ENCODE results near the gene MPDZ.
A peak's percentile ranks its signal among the peaks of the same experiment; 100 is the strongest.

Gene MPDZ

DNA sequence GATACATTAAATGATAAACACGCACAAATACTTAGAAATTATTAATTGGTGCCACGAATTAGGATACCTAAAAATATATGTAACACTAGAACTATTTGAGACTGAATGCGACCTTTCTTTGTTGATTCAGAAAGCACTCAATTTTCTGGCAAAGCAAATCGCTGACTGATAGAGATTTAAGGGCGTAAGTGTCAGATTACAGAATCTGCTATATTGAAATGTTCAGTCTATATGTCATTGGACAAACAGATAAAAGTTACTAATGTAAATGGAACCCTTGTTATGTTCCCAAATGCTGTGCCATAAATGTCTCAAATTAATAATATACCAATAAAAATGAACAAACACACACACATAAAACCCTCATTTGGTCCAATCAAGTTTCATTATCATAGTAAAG, 137.9 kb downstream of the MPDZ start:
- Histone ChIP-seq H3K36me3 (replicated peaks) (peaks cover 5% of the 10 kb centered on the region), H3K27me3 (replicated peaks) (no peaks in the 10 kb centered on the region), H3K27ac (peak overlapping the region; percentile 38), H3K4me3 (ENCODE audit: low read depth, low read length) (no peak overlapping the region)
- in situ Hi-C loops (cut with HindIII; ENCODE audit: low pct_ligation_motif_present, low sequenced_read_pairs), result no loop called here
- TF ChIP-seq, protein P1, sequence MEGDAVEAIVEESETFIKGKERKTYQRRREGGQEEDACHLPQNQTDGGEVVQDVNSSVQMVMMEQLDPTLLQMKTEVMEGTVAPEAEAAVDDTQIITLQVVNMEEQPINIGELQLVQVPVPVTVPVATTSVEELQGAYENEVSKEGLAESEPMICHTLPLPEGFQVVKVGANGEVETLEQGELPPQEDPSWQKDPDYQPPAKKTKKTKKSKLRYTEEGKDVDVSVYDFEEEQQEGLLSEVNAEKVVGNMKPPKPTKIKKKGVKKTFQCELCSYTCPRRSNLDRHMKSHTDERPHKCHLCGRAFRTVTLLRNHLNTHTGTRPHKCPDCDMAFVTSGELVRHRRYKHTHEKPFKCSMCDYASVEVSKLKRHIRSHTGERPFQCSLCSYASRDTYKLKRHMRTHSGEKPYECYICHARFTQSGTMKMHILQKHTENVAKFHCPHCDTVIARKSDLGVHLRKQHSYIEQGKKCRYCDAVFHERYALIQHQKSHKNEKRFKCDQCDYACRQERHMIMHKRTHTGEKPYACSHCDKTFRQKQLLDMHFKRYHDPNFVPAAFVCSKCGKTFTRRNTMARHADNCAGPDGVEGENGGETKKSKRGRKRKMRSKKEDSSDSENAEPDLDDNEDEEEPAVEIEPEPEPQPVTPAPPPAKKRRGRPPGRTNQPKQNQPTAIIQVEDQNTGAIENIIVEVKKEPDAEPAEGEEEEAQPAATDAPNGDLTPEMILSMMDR (IDR thresholded peaks at IDR 0.05; ENCODE audit: low read depth, low read length, missing control alignments), result no peak
- DNase-seq, result no peak

DNA sequence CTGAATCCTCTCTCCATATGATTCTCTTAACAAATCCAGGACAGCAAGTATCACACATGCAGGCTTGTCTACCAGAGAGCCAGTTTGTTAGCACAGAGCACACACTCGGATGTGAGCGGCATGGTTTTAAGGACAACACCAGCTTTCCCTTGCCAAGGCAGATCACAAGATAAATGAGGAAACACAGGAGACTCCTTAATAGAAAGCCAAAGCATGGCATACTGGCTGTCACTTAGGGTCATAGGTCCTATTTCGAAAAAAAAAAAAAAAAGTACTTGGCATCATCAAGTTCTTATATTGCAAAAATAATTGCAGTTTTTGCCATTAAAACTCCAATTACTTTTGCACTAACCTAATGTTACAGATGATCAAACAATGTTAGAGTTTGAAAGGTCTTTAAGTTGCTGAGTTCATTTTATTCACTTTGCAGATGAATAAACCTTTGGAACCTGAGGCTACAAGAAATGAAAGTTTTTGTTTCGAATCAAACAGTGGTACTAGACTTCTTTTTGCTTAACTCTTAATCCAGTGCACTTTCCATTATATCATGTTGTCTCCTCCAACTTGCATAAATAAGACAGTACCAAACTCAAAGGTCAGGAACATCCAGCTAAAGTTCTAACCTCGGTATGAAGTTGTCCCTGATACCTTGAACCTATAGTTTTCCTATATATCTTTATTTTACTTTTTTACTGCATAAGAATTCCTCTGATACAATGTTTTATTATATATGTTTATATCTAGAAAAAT, 138.5 kb downstream of the MPDZ start:
- no peak for DNase-seq
- Histone ChIP-seq H3K27me3 (replicated peaks) (no peaks in the 10 kb centered on the region), H3K4me3 (ENCODE audit: low read depth, low read length) (no peak overlapping the region), H3K36me3 (replicated peaks) (peaks cover 5% of the 10 kb centered on the region), H3K27ac (peak overlapping the region; percentile 38)
- TF ChIP-seq, protein P1 (IDR thresholded peaks at IDR 0.05; ENCODE audit: low read depth, low read length, missing control alignments), result no peak
- in situ Hi-C loops (cut with HindIII; ENCODE audit: low pct_ligation_motif_present, low sequenced_read_pairs), result no loop called here

- TF ChIP-seq, protein P1 (IDR thresholded peaks at IDR 0.05; ENCODE audit: low read depth, low read length, missing control alignments), result no peak
- Histone ChIP-seq H3K27ac (peak overlapping the region; percentile 91), H3K36me3 (replicated peaks) (peaks cover 15% of the 10 kb centered on the region), H3K27me3 (replicated peaks) (no peaks in the 10 kb centered on the region), H3K4me3 (ENCODE audit: low read depth, low read length) (peak overlapping the region; percentile 31)
- peak; percentile 92 for DNase-seq
- in situ Hi-C loops (cut with HindIII; ENCODE audit: low pct_ligation_motif_present, low sequenced_read_pairs), result no loop called here
Measured at GRCh38 chr9:13139641-13140171, 139.8 kb downstream of the MPDZ start.

GRCh38 chr9:13137426-13137825, 142.1 kb downstream of the MPDZ start:
- no peak overlapping the region for H3K27ac ChIP-seq
- DNase-seq, result no peak
- H3K4me3 ChIP-seq (ENCODE audit: low read depth, low read length), result no peak overlapping the region
- in situ Hi-C loops (cut with HindIII; ENCODE audit: low pct_ligation_motif_present, low sequenced_read_pairs), result no loop called here
- TF ChIP-seq, protein P1 (IDR thresholded peaks at IDR 0.05; ENCODE audit: low read depth, low read length, missing control alignments), result no peak
- H3K36me3 ChIP-seq (replicated peaks), result peaks cover 24% of the 10 kb centered on the region
- no peaks in the 10 kb centered on the region for H3K27me3 ChIP-seq (replicated peaks)

DNA sequence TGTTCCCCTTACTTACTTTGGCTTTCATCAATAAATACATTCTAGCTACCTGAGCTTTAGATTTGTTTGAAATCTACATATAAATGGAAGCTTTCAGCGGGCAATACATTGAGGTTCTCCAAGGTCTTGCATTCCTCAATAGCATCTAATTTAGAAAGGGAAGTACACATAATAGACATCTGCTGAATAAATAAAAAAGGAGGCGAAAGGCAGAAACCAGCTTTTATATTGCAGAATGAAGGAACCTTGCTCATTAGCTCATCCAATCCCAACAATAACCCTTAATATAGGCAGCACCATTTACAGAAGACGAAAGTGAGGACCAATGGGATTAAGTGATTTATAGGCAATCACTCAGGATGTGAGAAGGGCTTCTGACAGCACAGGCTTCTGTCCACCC, 147.5 kb downstream of the MPDZ start:
- no peak overlapping the region for H3K4me3 ChIP-seq (ENCODE audit: low read depth, low read length)
- no peak overlapping the region for H3K27ac ChIP-seq
- DNase-seq, result no peak
- in situ Hi-C loops (cut with HindIII; ENCODE audit: low pct_ligation_motif_present, low sequenced_read_pairs), result no loop called here
- H3K27me3 ChIP-seq (replicated peaks), result no peaks in the 10 kb centered on the region
- peaks cover 25% of the 10 kb centered on the region for H3K36me3 ChIP-seq (replicated peaks)
- TF ChIP-seq, protein P1 (IDR thresholded peaks at IDR 0.05; ENCODE audit: low read depth, low read length, missing control alignments), result no peak
